Large intestine (tissue), 3 donors: ENCODE results near the gene LRRC74A. TPM values are rescaled to one million over a fixed set of nuclear protein-coding genes. Genes with fewer than 3 reads are reported as not detected.

Source experiments
- DNase-seq, 2 donors: peaks; one replicate each; pipeline versions ENCODE4 v3.0.0 to v3.0.0-alpha.2; 2013
- H3K27ac ChIP-seq: one replicate; pipeline ENCODE4 v1.5.1; 2013; ENCODE audit warnings: low read length
- H3K27me3 ChIP-seq: 2 replicates; pipeline ENCODE4 v1.6.1; 2013; ENCODE audit warnings: low read length; ENCODE audit not compliant: control insufficient read depth, insufficient read depth
- H3K36me3 ChIP-seq: 2 replicates; pipeline ENCODE4 v1.6.1; 2013; ENCODE audit warnings: low read length; ENCODE audit not compliant: control insufficient read depth, insufficient read depth
- H3K4me1 ChIP-seq: one replicate; pipeline ENCODE4 v1.6.1; 2013; ENCODE audit warnings: low read length; ENCODE audit not compliant: control insufficient read depth, insufficient read depth
- H3K4me3 ChIP-seq: one replicate; pipeline ENCODE4 v1.5.1; 2013; ENCODE audit warnings: low read length
- H3K9me3 ChIP-seq: one replicate; pipeline ENCODE4 v1.6.1; 2013; ENCODE audit warnings: mild to moderate bottlenecking, low read depth, low read length, moderate library complexity; ENCODE audit not compliant: control insufficient read depth
- WGBS: methylation state at CpG from one replicate; pipeline ENCODE4 v1.1.5; 2013; ENCODE audit warnings: low lambda C conversion rate; ENCODE audit not compliant: insufficient coverage; 5-methylcytosine and 5-hydroxymethylcytosine counted together
- polyA plus RNA-seq: library from polyadenylated mRNA; unstranded; fragments of 120-200 nt; gene quantifications from one replicate; pipeline ENCODE4 v1.2.1, GENCODE V29; 2013

LRRC74A gene
- polyA plus RNA-seq, 1 donor = not detected

- no peak for DNase-seq
Measured at GRCh38 chr14:76918256-76918781, 92.1 kb downstream of the LRRC74A start.

DNA sequence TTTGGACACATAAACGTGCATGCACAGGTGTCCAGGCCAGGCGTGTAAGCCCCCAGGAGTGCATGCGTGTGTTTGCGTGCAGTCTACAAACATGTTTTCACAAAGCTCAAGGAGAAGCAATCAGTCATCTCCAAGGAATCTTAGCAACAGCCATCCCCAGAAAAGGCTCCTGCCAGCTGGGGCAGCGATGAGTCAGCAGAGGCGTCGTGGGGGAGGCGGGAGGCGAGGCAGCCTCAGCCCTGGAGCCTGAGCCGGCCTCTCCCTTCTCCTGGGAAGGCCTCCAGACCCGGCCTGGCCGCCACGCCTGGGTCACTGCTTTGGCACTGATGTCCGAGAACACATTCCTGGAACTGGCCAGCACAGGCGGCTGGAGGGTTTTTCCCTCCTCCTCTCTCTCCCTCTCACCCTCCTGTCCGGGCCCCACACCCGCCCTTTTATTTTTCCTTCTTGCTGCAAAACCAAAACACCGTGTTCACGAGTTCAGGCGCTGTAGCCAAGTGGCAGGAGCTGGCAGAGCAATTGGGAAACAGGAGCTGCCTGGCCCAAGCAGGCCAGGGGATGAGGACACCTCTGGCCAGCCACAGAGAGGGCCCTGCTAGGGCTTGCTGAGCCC lies 92.7 kb downstream of the LRRC74A start:
- no peaks in the 10 kb centered on the region for H3K36me3 ChIP-seq
- H3K4me1 ChIP-seq = peaks cover 79% of the 10 kb centered on the region
- peak; percentile 86 to 93 for DNase-seq
- H3K27me3 ChIP-seq = no peaks in the 10 kb centered on the region
- H3K9me3 ChIP-seq = no peaks in the 10 kb centered on the region
- no peak overlapping the region for H3K4me3 ChIP-seq
- H3K27ac ChIP-seq = peak overlapping the region; percentile 76
- 3% methylated on average over 4 of the region's 20 CpGs for WGBS

More at GRCh38 chr14:76918256-76918781, 92.1 kb downstream of the LRRC74A start:
- no CpG with 5 or more reads among the region's 8 CpGs for WGBS
- Histone ChIP-seq H3K4me3 (no peak overlapping the region), H3K27me3 (no peaks in the 10 kb centered on the region), H3K27ac (peak overlapping the region; percentile 76), H3K36me3 (no peaks in the 10 kb centered on the region), H3K4me1 (peaks cover 78% of the 10 kb centered on the region), H3K9me3 (no peaks in the 10 kb centered on the region)

Other genes with a start within 250 kb of the LRRC74A start
- gene VASH1, start 64.9 kb upstream of the LRRC74A start, polyA plus RNA-seq = 16.4 TPM
- 29.2 TPM for gene ANGEL1, start 13.5 kb upstream of the LRRC74A start, polyA plus RNA-seq
- 19.4 TPM for gene IRF2BPL, start 202.3 kb downstream of the LRRC74A start, polyA plus RNA-seq